Cardiac muscle cell (in vitro differentiated cells and primary cell): ENCODE results near the gene PPP2R3C. TPM values are rescaled to one million over a fixed set of nuclear protein-coding genes. Genes with fewer than 3 reads are reported as not detected.

ENCODE experiments used
- DNase-seq, 2 donors: peaks; one replicate each; pipeline versions ENCODE4 v3.0.0 to v3.0.0-alpha.2; 2010 to 2017; ENCODE audit warnings: low read depth in 1 of 2, low spot score in 1 of 2
- H3K27ac ChIP-seq: fragments of 200-600 bp; sonication (generic); 2 replicates; pipeline ENCODE4 v1.5.1; 2016
- H3K27me3 ChIP-seq: fragments of 200-600 bp; sonication (generic); 2 replicates; pipeline ENCODE4 v1.6.0; 2016; ENCODE audit warnings: control low read depth
- H3K36me3 ChIP-seq: fragments of 200-600 bp; sonication (generic); 2 replicates; pipeline ENCODE4 v1.5.1; 2016; ENCODE audit warnings: control low read depth
- H3K4me1 ChIP-seq: fragments of 200-600 bp; sonication (generic); 2 replicates; pipeline ENCODE4 v1.8.1; 2017; ENCODE audit warnings: low read depth, mild to moderate bottlenecking, mixed run types
- H3K4me3 ChIP-seq: fragments of 200-600 bp; sonication (generic); 2 replicates; pipeline ENCODE4 v1.5.1; 2016; ENCODE audit warnings: mild to moderate bottlenecking
- H3K9me3 ChIP-seq: fragments of 200-600 bp; sonication (generic); 2 replicates; pipeline ENCODE4 v1.5.1; 2017; ENCODE audit warnings: low read depth, mild to moderate bottlenecking, control low read depth
- CTCF ChIP-seq: IDR thresholded peaks from 2 replicates; pipeline ENCODE4 v1.5.1; 2012; ENCODE audit warnings: low read depth, mild to moderate bottlenecking, low read length
- polyA plus RNA-seq: library from polyadenylated mRNA; unstranded; fragments of >200 nt; fragmentation: Nextera tagmentation; extraction: Ambion mirVana; gene quantifications from 2 replicates; pipeline ENCODE4 v1.2.1, GENCODE V29; 2016
- total RNA-seq: library from RNA; depleted of rRNA; stranded (reverse); fragments of >200 nt; gene quantifications from 2 replicates; pipeline ENCODE4 v1.2.3, GENCODE V29; 2016

PPP2R3C gene
- total RNA-seq: 5.8 and 12.5 TPM in 2 replicates
- polyA plus RNA-seq: 22.0 and 35.3 TPM in 2 replicates

- TF ChIP-seq CTCF: no peak
- peak; percentile 96 to 98 for DNase-seq
- Histone ChIP-seq H3K27ac (peak within 1 kb of the TSS; percentile 97), H3K9me3 (no peaks in the 10 kb centered on the region), H3K4me1 (no peaks in the 10 kb centered on the region), H3K36me3 (no peaks in the 10 kb centered on the region), H3K4me3 (peak within 1 kb of the TSS; percentile 89), H3K27me3 (no peaks in the 10 kb centered on the region)
Measured at GRCh38 chr14:35121887-35122695, at the start of gene PPP2R3C, which contains the start of gene PRORP. PPP2R3C (minus strand) TSS chr14:35121990; CDS start chr14:35121959, 31 bp downstream. PRORP (plus strand) TSS chr14:35122552; CDS start chr14:35123246, 694 bp downstream.

- DNase-seq: no peak
- Histone ChIP-seq H3K9me3 (no peaks in the 10 kb centered on the region), H3K27ac (no peak overlapping the region), H3K27me3 (no peaks in the 10 kb centered on the region), H3K36me3 (no peaks in the 10 kb centered on the region), H3K4me1 (no peaks in the 10 kb centered on the region), H3K4me3 (no peak overlapping the region)
- no peak for TF ChIP-seq CTCF
Measured at GRCh38 chr14:35167496-35167895, 45.7 kb upstream of the PPP2R3C start.

GRCh38 chr14:35164849-35165248 is 43.1 kb upstream of the PPP2R3C start:
- no peak for TF ChIP-seq CTCF
- DNase-seq: no peak
- Histone ChIP-seq H3K27ac (no peak overlapping the region), H3K4me3 (no peak overlapping the region), H3K27me3 (no peaks in the 10 kb centered on the region), H3K4me1 (no peaks in the 10 kb centered on the region), H3K36me3 (no peaks in the 10 kb centered on the region), H3K9me3 (no peaks in the 10 kb centered on the region)

GRCh38 chr14:35163384-35163783 is 41.6 kb upstream of the PPP2R3C start:
- H3K9me3 ChIP-seq: no peaks in the 10 kb centered on the region
- TF ChIP-seq CTCF: no peak
- no peak for DNase-seq
- no peak overlapping the region for H3K4me3 ChIP-seq
- H3K4me1 ChIP-seq: no peaks in the 10 kb centered on the region
- H3K27me3 ChIP-seq: no peaks in the 10 kb centered on the region
- no peak overlapping the region for H3K27ac ChIP-seq
- no peaks in the 10 kb centered on the region for H3K36me3 ChIP-seq

- no peaks in the 10 kb centered on the region for H3K9me3 ChIP-seq
- no peaks in the 10 kb centered on the region for H3K4me1 ChIP-seq
- peak in 1 of 2 donors; percentile 11 for DNase-seq
Measured at GRCh38 chr14:35161231-35161630, 39.4 kb upstream of the PPP2R3C start.

More at GRCh38 chr14:35161231-35161630, 39.4 kb upstream of the PPP2R3C start:
- no peaks in the 10 kb centered on the region for H3K36me3 ChIP-seq
- H3K27ac ChIP-seq: no peak overlapping the region
- TF ChIP-seq CTCF: no peak
- H3K4me3 ChIP-seq: no peak overlapping the region
- H3K27me3 ChIP-seq: no peaks in the 10 kb centered on the region
